ENCODE results near the gene DPH1. TPM values are rescaled to one million over a fixed set of nuclear protein-coding genes. Genes with fewer than 3 reads are reported as not detected.
A peak's percentile ranks its signal among the peaks of the same experiment; 100 is the strongest.

The DPH1 gene
- total and polyA plus RNA-seq, 3 donors from 2014 or later: 32.6 to 93.3 (median 91.9) TPM

GRCh38 chr17:2070241-2071023, 40.5 kb downstream of the DPH1 start:
- intact Hi-C loops (cut with DNase I; ENCODE audit: low total_unique reads): no loop called here
- no peak overlapping the region for H3K4me3 ChIP-seq
- peaks cover 52% of the 10 kb centered on the region for H3K4me1 ChIP-seq
- WGBS, 2 donors: 88 to 91% methylated on average over 13 of the region's 13 CpGs
- no peak for TF ChIP-seq CTCF (IDR thresholded peaks at IDR 0.05)
- TF ChIP-seq POLR2A (IDR thresholded peaks at IDR 0.05): no peak
- no peaks in the 10 kb centered on the region for H3K27me3 ChIP-seq
- no peaks in the 10 kb centered on the region for H3K9me3 ChIP-seq
- no peak for DNase-seq
- H3K36me3 ChIP-seq (ENCODE audit: low read depth, missing control alignments): no peaks in the 10 kb centered on the region
- H3K27ac ChIP-seq: peak overlapping the region; percentile 80 to 85

- H3K9me3 ChIP-seq: no peaks in the 10 kb centered on the region
- H3K27ac ChIP-seq: peak overlapping the region; percentile 80 to 85
- H3K27me3 ChIP-seq: no peaks in the 10 kb centered on the region
- TF ChIP-seq POLR2A (IDR thresholded peaks at IDR 0.05) (no peak), CTCF (IDR thresholded peaks at IDR 0.05) (no peak)
- no peaks in the 10 kb centered on the region for H3K36me3 ChIP-seq (ENCODE audit: low read depth, missing control alignments)
- no peak overlapping the region for H3K4me3 ChIP-seq
- 94 to 98% methylated on average over 5 to 6 of the region's 6 CpGs for WGBS, 2 donors
- no peak for DNase-seq
- intact Hi-C loops (cut with DNase I; ENCODE audit: low total_unique reads): no loop called here
- peaks cover 55% of the 10 kb centered on the region for H3K4me1 ChIP-seq
Observed at GRCh38 chr17:2071024-2071385, 41.1 kb downstream of the DPH1 start.

GRCh38 chr17:2071455-2072281, 41.7 kb downstream of the DPH1 start:
- H3K4me1 ChIP-seq: peaks cover 56% of the 10 kb centered on the region
- H3K27me3 ChIP-seq: no peaks in the 10 kb centered on the region
- no peaks in the 10 kb centered on the region for H3K9me3 ChIP-seq
- H3K27ac ChIP-seq: peak overlapping the region; percentile 80 to 85
- TF ChIP-seq CTCF (IDR thresholded peaks at IDR 0.05) (no peak), POLR2A (IDR thresholded peaks at IDR 0.05) (no peak)
- intact Hi-C loops (cut with DNase I; ENCODE audit: low total_unique reads): no loop called here
- WGBS, 2 donors: 58 to 63% methylated on average over 26 to 27 of the region's 31 CpGs
- no peak for DNase-seq
- no peak overlapping the region for H3K4me3 ChIP-seq
- no peaks in the 10 kb centered on the region for H3K36me3 ChIP-seq (ENCODE audit: low read depth, missing control alignments)

- no peak for DNase-seq
- H3K27ac ChIP-seq: peak overlapping the region; percentile 42 to 78
- 80 to 88% methylated on average over 2 to 10 of the region's 10 CpGs for WGBS, 2 donors
- intact Hi-C loops (cut with DNase I; ENCODE audit: low total_unique reads): no loop called here
- no peak overlapping the region for H3K4me3 ChIP-seq
- TF ChIP-seq CTCF (IDR thresholded peaks at IDR 0.05) (no peak), POLR2A (IDR thresholded peaks at IDR 0.05) (no peak)
- no peaks in the 10 kb centered on the region for H3K9me3 ChIP-seq
- H3K36me3 ChIP-seq (ENCODE audit: low read depth, missing control alignments): no peaks in the 10 kb centered on the region
- peaks cover 42% of the 10 kb centered on the region for H3K4me1 ChIP-seq
- H3K27me3 ChIP-seq: no peaks in the 10 kb centered on the region
Observed at GRCh38 chr17:2074919-2075318, 45.0 kb downstream of the DPH1 start.
